ENCODE results near the gene KCNT2. TPM values are rescaled to one million over a fixed set of nuclear protein-coding genes. Genes with fewer than 3 reads are reported as not detected.

The KCNT2 gene
- 1 to 10 TPM; 2.6 to 3.7 (median 3.0) TPM for total RNA-seq

GRCh38 chr1:196608390-196609369 is at the start of gene KCNT2:
Gene KCNT2, minus strand, starts transcription at chr1:196608440. Its CDS starts 131 bp downstream, at chr1:196608309.
- H3K27ac ChIP-seq = peak within 1 kb of the TSS; percentile 46 to 89

GRCh38 chr1:196655494-196655893 is 47.3 kb upstream of the KCNT2 start:
- DNase-seq (ENCODE audit: low spot score in 2 of 2) = no peak
- Histone ChIP-seq H3K4me3 (no peak overlapping the region), H3K36me3 (no peaks in the 10 kb centered on the region), H3K27me3 (no peaks in the 10 kb centered on the region), H3K4me1 (no peaks in the 10 kb centered on the region), H3K9me3 (no peaks in the 10 kb centered on the region), H3K27ac (no peak overlapping the region)
- no peak for TF ChIP-seq POLR2A (IDR thresholded peaks at IDR 0.05)
- intact Hi-C loops (cut with DNase I; ENCODE audit: low total_unique reads) = no loop called here

More at GRCh38 chr1:196608390-196609369, at the start of gene KCNT2:
- Histone ChIP-seq H3K4me1 (no peaks in the 10 kb centered on the region), H3K36me3 (no peaks in the 10 kb centered on the region), H3K9me3 (no peaks in the 10 kb centered on the region), H3K4me3 (peak within 1 kb of the TSS; percentile 53 to 74 (median 59)), H3K27me3 (peaks cover 0 to 7% of the 10 kb centered on the region in 2 donors)
- intact Hi-C loops (cut with DNase I; ENCODE audit: low total_unique reads) = no loop called here
- TF ChIP-seq POLR2A (IDR thresholded peaks at IDR 0.05) = no peak
- TF ChIP-seq, protein P1, sequence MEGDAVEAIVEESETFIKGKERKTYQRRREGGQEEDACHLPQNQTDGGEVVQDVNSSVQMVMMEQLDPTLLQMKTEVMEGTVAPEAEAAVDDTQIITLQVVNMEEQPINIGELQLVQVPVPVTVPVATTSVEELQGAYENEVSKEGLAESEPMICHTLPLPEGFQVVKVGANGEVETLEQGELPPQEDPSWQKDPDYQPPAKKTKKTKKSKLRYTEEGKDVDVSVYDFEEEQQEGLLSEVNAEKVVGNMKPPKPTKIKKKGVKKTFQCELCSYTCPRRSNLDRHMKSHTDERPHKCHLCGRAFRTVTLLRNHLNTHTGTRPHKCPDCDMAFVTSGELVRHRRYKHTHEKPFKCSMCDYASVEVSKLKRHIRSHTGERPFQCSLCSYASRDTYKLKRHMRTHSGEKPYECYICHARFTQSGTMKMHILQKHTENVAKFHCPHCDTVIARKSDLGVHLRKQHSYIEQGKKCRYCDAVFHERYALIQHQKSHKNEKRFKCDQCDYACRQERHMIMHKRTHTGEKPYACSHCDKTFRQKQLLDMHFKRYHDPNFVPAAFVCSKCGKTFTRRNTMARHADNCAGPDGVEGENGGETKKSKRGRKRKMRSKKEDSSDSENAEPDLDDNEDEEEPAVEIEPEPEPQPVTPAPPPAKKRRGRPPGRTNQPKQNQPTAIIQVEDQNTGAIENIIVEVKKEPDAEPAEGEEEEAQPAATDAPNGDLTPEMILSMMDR (IDR thresholded peaks at IDR 0.05) = no peak
- TF ChIP-seq POLR2AphosphoS5 (IDR thresholded peaks at IDR 0.05) = no peak
- DNase-seq (ENCODE audit: low spot score in 2 of 2) = no peak

DNA sequence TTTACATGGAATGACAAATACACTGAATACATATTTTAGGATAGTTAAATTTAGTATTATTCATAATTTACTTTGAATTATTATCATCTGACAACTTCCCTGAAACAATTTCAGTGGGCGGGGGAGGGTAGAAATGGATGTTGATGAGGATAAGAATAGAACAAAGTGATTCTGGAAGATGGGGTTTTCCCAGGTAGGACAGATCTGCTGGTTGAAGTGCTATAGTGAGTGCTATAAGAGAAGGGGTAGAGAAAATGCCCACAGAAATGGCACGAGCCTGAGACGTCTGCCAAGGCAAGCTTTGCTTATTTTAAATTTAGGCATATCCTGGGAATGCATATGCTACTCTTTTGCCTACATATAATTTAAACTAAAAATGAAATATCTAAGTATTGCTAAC is 46.8 kb upstream of the KCNT2 start:
- H3K27ac ChIP-seq = no peak overlapping the region
- no peak for DNase-seq (ENCODE audit: low spot score in 2 of 2)
- TF ChIP-seq, protein P1 (IDR thresholded peaks at IDR 0.05) = no peak
- TF ChIP-seq POLR2A (IDR thresholded peaks at IDR 0.05) = no peak
- TF ChIP-seq POLR2AphosphoS5 (IDR thresholded peaks at IDR 0.05) = no peak
- no peaks in the 10 kb centered on the region for H3K9me3 ChIP-seq
- no peaks in the 10 kb centered on the region for H3K36me3 ChIP-seq
- no peaks in the 10 kb centered on the region for H3K4me1 ChIP-seq
- no peaks in the 10 kb centered on the region for H3K27me3 ChIP-seq
- peak overlapping the region in 2 of 3 donors; percentile 31 to 34 for H3K4me3 ChIP-seq
- intact Hi-C loops (cut with DNase I; ENCODE audit: low total_unique reads) = no loop called here

GRCh38 chr1:196654271-196654670 is 46.0 kb upstream of the KCNT2 start:
- H3K27ac ChIP-seq = no peak overlapping the region
- no peak for TF ChIP-seq POLR2AphosphoS5 (IDR thresholded peaks at IDR 0.05)

DNA sequence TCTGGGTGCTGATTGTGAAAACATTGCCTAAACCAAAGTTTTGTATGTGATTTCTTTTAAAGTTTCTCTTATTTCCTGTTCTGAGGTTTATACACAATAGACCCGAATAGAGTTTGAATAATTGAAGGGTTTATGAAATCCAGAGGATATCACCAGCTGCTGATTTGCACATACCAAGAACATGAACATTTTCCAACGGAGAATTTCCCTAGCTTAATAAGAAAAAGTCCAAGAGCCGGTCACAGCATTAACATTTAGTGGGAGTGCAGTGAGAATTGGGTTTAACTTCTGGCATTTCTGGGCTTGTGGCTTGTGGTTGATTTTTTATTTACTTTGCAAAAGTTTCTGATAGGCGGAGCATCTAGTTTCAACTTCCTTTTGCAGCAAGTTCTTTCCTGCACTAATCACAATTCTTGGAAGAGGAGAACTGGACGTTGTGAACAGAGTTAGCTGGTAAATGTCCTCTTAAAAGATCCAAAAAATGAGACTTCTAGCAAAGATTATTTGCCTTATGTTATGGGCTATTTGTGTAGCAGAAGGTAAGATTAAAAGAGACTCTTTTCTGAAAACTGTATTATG is 43.5 kb upstream of the KCNT2 start, which contains the start of gene CFH:
Gene CFH (plus strand): TSS at position 407 of the 579 bp plus-strand sequence. CDS start 75 bp downstream, at position 482.
- peak within 1 kb of the TSS; percentile 20 to 55 (median 31) for H3K4me3 ChIP-seq
- H3K36me3 ChIP-seq = no peaks in the 10 kb centered on the region
- intact Hi-C loops (cut with DNase I; ENCODE audit: low total_unique reads) = no loop called here
- no peaks in the 10 kb centered on the region for H3K4me1 ChIP-seq
- no peaks in the 10 kb centered on the region for H3K9me3 ChIP-seq
- no peaks in the 10 kb centered on the region for H3K27me3 ChIP-seq
- peak within 1 kb of the TSS in 1 of 2 donors; percentile 62 for H3K27ac ChIP-seq
- TF ChIP-seq POLR2AphosphoS5 (IDR thresholded peaks at IDR 0.05) (no peak), POLR2A (IDR thresholded peaks at IDR 0.05) (no peak)
- TF ChIP-seq, protein P1 (IDR thresholded peaks at IDR 0.05) = no peak
- DNase-seq (ENCODE audit: low spot score in 2 of 2) = no peak

More at GRCh38 chr1:196654271-196654670, 46.0 kb upstream of the KCNT2 start:
- DNase-seq (ENCODE audit: low spot score in 2 of 2) = no peak
- H3K4me1 ChIP-seq = no peaks in the 10 kb centered on the region
- peak overlapping the region in 2 of 3 donors; percentile 31 to 34 for H3K4me3 ChIP-seq
- intact Hi-C loops (cut with DNase I; ENCODE audit: low total_unique reads) = no loop called here
- no peaks in the 10 kb centered on the region for H3K9me3 ChIP-seq
- H3K27me3 ChIP-seq = no peaks in the 10 kb centered on the region
- no peaks in the 10 kb centered on the region for H3K36me3 ChIP-seq
